Diencephalon (tissue), 1 donor: ENCODE measurements around the gene ADAMTS5. TPM values are rescaled to one million over a fixed set of nuclear protein-coding genes. Genes with fewer than 3 reads are reported as not detected.

Experiments
- small RNA-seq: library from RNA; depleted of rRNA; stranded (forward); fragments of <200 nt; gene quantifications from one replicate; pipeline ENCODE3, GENCODE V24; 2014
- total RNA-seq: library from RNA; depleted of rRNA; stranded (reverse); fragments of >200 nt; gene quantifications from one replicate; pipeline ENCODE4 v1.2.3, GENCODE V29; 2014

Gene ADAMTS5
- total RNA-seq: 4.6 TPM

DNA sequence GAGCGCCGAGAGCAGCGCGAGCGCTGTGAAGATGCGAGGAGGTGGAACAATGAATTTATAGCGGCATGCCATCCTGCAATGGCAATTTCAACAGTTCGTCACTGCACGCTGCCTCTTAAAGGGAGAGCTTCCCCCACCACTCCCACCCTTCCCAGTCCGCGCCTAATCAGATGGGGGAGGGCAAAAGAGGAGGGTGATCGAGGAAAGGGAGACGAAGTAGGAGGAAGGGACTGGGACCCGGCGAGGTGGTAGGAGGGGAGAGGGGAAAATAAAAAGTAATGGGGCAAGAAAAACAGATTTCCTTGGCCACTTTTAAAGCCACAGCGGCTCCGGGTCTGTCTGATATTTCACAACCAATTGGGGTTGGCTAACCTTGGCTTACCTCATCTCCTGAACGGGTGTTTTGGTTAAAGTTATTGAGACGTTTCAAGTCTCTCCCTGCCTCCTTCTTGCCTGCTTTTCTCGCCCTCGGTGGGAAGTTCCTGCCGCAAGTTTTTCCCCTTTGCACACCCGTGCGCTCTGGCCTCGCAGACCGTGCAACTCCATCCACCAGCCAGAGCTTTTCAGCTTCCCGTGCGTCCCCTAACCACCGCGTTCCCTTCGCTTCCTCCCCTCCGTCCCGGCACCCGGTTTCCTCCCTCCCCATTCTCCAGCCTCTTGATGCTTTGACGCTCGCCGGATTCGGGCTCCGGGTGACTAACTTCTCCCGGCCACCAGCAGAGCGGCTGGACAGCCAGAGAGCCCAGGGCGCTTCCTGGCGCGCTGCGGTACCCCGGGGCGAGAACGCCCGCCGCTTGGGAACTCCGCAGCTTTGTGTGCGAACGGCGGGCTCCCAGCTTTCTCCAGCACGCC is at the start of gene ADAMTS5:
TSS of gene ADAMTS5 (minus strand) at position 27 of the 852 bp plus-strand sequence. CDS start 697 bp downstream, outside the sequence.

Small RNAs within 50 kb of the gene (small RNA-seq; reads per million reads assigned to genes)
- not detected for gene MIR4759

Other genes with a start within 250 kb of the ADAMTS5 start
- gene ADAMTS1, start 121.7 kb downstream of the ADAMTS5 start, total RNA-seq: 5.8 TPM